H9 (cell line): Measurements from ENCODE around the gene PIH1D2. TPM values are rescaled to one million over a fixed set of nuclear protein-coding genes. Genes with fewer than 3 reads are reported as not detected.

Source experiments
- DNase-seq: peaks from one replicate; pipeline ENCODE4 v3.0.0-alpha.2; 2017
- H2AFZ ChIP-seq: one replicate; pipeline ENCODE4 v1.6.1; 2013; ENCODE audit warnings: mild to moderate bottlenecking, low read length, control low read depth, moderate library complexity
- H2AK5ac ChIP-seq: 2 replicates; pipeline ENCODE4 v1.6.1; 2013; ENCODE audit warnings: low read length, control low read depth, mixed read lengths; ENCODE audit not compliant: insufficient read length
- H2BK120ac ChIP-seq: one replicate; pipeline ENCODE4 v1.6.1; 2013; ENCODE audit warnings: low read depth, mild to moderate bottlenecking, low read length, control low read depth, inconsistent platforms; ENCODE audit not compliant: poor library complexity, severe bottlenecking
- H2BK12ac ChIP-seq: 2 replicates; pipeline ENCODE4 v1.6.1; 2013; ENCODE audit warnings: low read length, control low read depth, mixed read lengths, low read depth; ENCODE audit not compliant: insufficient read length
- H2BK15ac ChIP-seq: 2 replicates; pipeline ENCODE4 v1.6.1; 2013; ENCODE audit warnings: low read depth, low read length, control low read depth
- H2BK20ac ChIP-seq: one replicate; pipeline ENCODE4 v1.6.1; 2013; ENCODE audit warnings: low read depth, mild to moderate bottlenecking, low read length, control low read depth, inconsistent platforms; ENCODE audit not compliant: poor library complexity, severe bottlenecking
- H2BK5ac ChIP-seq: 2 replicates; pipeline ENCODE4 v1.6.1; 2013; ENCODE audit warnings: low read length, control low read depth, mixed read lengths; ENCODE audit not compliant: insufficient read length
- H3K14ac ChIP-seq: 2 replicates; pipeline ENCODE4 v1.6.1; 2013; ENCODE audit warnings: low read length, control low read depth; ENCODE audit not compliant: insufficient read depth
- H3K18ac ChIP-seq: 2 replicates; pipeline ENCODE4 v1.6.1; 2013; ENCODE audit warnings: low read depth, mild to moderate bottlenecking, mixed read lengths, low read length, control low read depth; ENCODE audit not compliant: insufficient read length
- H3K23ac ChIP-seq: 2 replicates; pipeline ENCODE4 v1.6.1; 2013; ENCODE audit warnings: low read length, control low read depth, mixed read lengths, low read depth; ENCODE audit not compliant: insufficient read length
- H3K23me2 ChIP-seq: 2 replicates; pipeline ENCODE4 v1.6.1; 2013; ENCODE audit warnings: low read depth, mild to moderate bottlenecking, mixed read lengths, low read length, control low read depth; ENCODE audit not compliant: insufficient read length, poor library complexity, severe bottlenecking
- H3K27ac ChIP-seq: 2 replicates; pipeline ENCODE4 v1.5.1; 2013; ENCODE audit warnings: low read length, control low read depth, mixed read lengths, low read depth; ENCODE audit not compliant: insufficient read length
- H3K27me3 ChIP-seq: 2 replicates; pipeline ENCODE4 v1.6.1; 2013; ENCODE audit warnings: low read length, control low read depth, inconsistent platforms; ENCODE audit not compliant: insufficient read depth
- H3K4ac ChIP-seq: 2 replicates; pipeline ENCODE4 v1.6.1; 2013; ENCODE audit warnings: low read depth, mild to moderate bottlenecking, control low read depth, inconsistent platforms, low read length, moderate library complexity
- H3K4me1 ChIP-seq: 2 replicates; pipeline ENCODE4 v1.6.1; 2013; ENCODE audit warnings: low read length, control low read depth, inconsistent platforms; ENCODE audit not compliant: insufficient read depth
- H3K4me2 ChIP-seq: 2 replicates; pipeline ENCODE4 v1.6.1; 2013; ENCODE audit warnings: low read length, control low read depth, mixed read lengths; ENCODE audit not compliant: insufficient read length, insufficient read depth
- H3K56ac ChIP-seq: 2 replicates; pipeline ENCODE4 v1.6.1; 2013; ENCODE audit warnings: low read depth, mild to moderate bottlenecking, mixed read lengths, low read length, control low read depth; ENCODE audit not compliant: insufficient read length
- H3K79me1 ChIP-seq: 2 replicates; pipeline ENCODE4 v1.6.1; 2013; ENCODE audit warnings: low read depth, mild to moderate bottlenecking, moderate library complexity, low read length, control low read depth, inconsistent platforms; ENCODE audit not compliant: insufficient read depth, poor library complexity, severe bottlenecking
- H3K79me2 ChIP-seq: 2 replicates; pipeline ENCODE4 v1.6.1; 2013; ENCODE audit warnings: low read length, control low read depth, inconsistent platforms; ENCODE audit not compliant: insufficient read depth
- H3K9ac ChIP-seq: 2 replicates; pipeline ENCODE4 v1.6.1; 2013; ENCODE audit warnings: low read length, control low read depth, mixed read lengths; ENCODE audit not compliant: insufficient read length; ENCODE audit errors: extremely low read depth
- H3K9me3 ChIP-seq: one replicate; pipeline ENCODE4 v1.6.1; 2013; ENCODE audit warnings: low read depth, low read length, inconsistent platforms; ENCODE audit not compliant: control insufficient read depth
- H3T11ph ChIP-seq: one replicate; pipeline ENCODE4 v1.6.1; 2013; ENCODE audit warnings: mild to moderate bottlenecking, low read length, control low read depth, inconsistent platforms
- H4K20me1 ChIP-seq: one replicate; pipeline ENCODE4 v1.6.1; 2013; ENCODE audit not compliant: control insufficient read depth, insufficient read length, insufficient read depth
- H4K5ac ChIP-seq: 2 replicates; pipeline ENCODE4 v1.6.1; 2013; ENCODE audit warnings: low read depth, mild to moderate bottlenecking, mixed read lengths, low read length, control low read depth; ENCODE audit not compliant: insufficient read length
- H4K8ac ChIP-seq: replicated peaks from 2 replicates; pipeline ENCODE4 v1.6.1; 2013; ENCODE audit warnings: low read length, control low read depth, mixed read lengths, low read depth; ENCODE audit not compliant: insufficient read length
- H4K91ac ChIP-seq: 2 replicates; pipeline ENCODE4 v1.6.1; 2013; ENCODE audit warnings: low read depth, mild to moderate bottlenecking, moderate library complexity, mixed read lengths, low read length, control low read depth; ENCODE audit not compliant: insufficient read length
- H3K27ac Mint-ChIP-seq, 3 experiments: 2 replicates in 2 of 3; 3 replicates in 1 of 3; pipeline ENCODE4 v1.8.0; 2020 to 2021; ENCODE audit warnings: mixed read lengths in 3 of 3, mild to moderate bottlenecking in 1 of 3, moderate library complexity in 1 of 3
- H3K27me3 Mint-ChIP-seq: 2 replicates; pipeline ENCODE4 v1.8.0; 2021; ENCODE audit warnings: low read depth, mild to moderate bottlenecking, moderate library complexity, mixed read lengths
- H3K36me3 Mint-ChIP-seq, 3 experiments: 2 replicates in 2 of 3; 3 replicates in 1 of 3; pipeline ENCODE4 v1.8.0; 2020 to 2021; ENCODE audit warnings: low read depth in 3 of 3, mixed read lengths in 3 of 3; ENCODE audit not compliant: insufficient read depth in 1 of 3
- H3K4me1 Mint-ChIP-seq, 2 experiments: 2 replicates each; pipeline ENCODE4 v1.8.0; 2020; ENCODE audit warnings: mixed read lengths in 2 of 2
- H3K4me3 Mint-ChIP-seq, 2 experiments: 2 replicates in 1 of 2; 3 replicates in 1 of 2; pipeline ENCODE4 v1.8.0; 2020 to 2021; ENCODE audit warnings: mild to moderate bottlenecking in 2 of 2, mixed read lengths in 2 of 2, moderate library complexity in 1 of 2
- H3K9me3 Mint-ChIP-seq, 2 experiments: 2 replicates in 1 of 2; 3 replicates in 1 of 2; pipeline ENCODE4 v1.8.0; 2020; ENCODE audit warnings: mild to moderate bottlenecking in 2 of 2, mixed read lengths in 2 of 2, moderate library complexity in 1 of 2
- WGBS: extraction: QIAGEN DNeasy Blood & Tissue Kit; methylation state at CpG from one replicate; pipeline ENCODE4 v1.1.7; 2013; ENCODE audit warnings: missing lambda C conversion rate, low lambda C conversion rate, mixed read lengths; ENCODE audit not compliant: insufficient read length; ENCODE audit errors: extremely low coverage; 5-methylcytosine and 5-hydroxymethylcytosine counted together
- total RNA-seq: library from RNA; stranded (reverse); gene quantifications from 2 replicates; pipeline ENCODE4 v1.2.1, GENCODE V29; 2021
- TF ChIP-seq, protein P1 (sequence below): fragments of 200-600 bp; sonication (generic); conservative IDR thresholded peaks from 3 replicates; pipeline ENCODE4 v1.8.0; 2021; ENCODE audit warnings: antibody characterized with exemption, mild to moderate bottlenecking

PIH1D2 gene
- total RNA-seq, 1 experiment from 2014 or later: 1.1 TPM

DNA sequence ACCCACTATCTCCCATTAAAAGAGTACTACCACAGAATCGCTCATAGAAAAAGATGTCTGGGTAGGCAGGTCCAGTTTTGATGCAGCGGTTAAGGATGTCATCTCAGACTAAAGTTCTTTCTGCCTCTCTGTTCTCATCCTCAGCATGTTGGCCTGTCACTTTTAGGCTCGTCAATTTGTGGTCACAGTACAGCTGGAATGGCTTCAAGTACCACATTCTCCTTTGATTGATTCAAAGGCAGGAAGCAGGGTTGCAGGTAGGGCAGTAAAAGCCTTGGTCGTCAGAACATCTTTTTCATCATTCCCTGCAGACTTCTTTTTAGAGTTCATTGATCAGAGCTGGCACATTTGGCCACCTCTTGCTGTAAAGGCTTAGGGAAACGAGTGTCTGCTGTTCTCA lies 41.6 kb upstream of the PIH1D2 start:
- no peak overlapping the region for H3K27ac Mint-ChIP-seq

More for the DNA sequence above, 41.6 kb upstream of the PIH1D2 start:
- DNase-seq: no peak
- Histone ChIP-seq H3K4me2 (no peak overlapping the region), H4K20me1 (no peaks in the 10 kb centered on the region), H2BK15ac (no peak overlapping the region), H3K23me2 (no peaks in the 10 kb centered on the region), H3K79me1 (no peaks in the 10 kb centered on the region), H3K56ac (no peak overlapping the region), H3K27ac (no peak overlapping the region), H3K79me2 (no peaks in the 10 kb centered on the region), H2BK5ac (no peak overlapping the region), H2BK120ac (no peak overlapping the region), H4K5ac (no peak overlapping the region), H3T11ph (no peak overlapping the region), H3K23ac (no peak overlapping the region), H2AFZ (no peak overlapping the region), H2BK20ac (no peak overlapping the region), H3K27me3 (no peaks in the 10 kb centered on the region), H3K4ac (no peak overlapping the region), H3K14ac (no peak overlapping the region), H2BK12ac (no peak overlapping the region), H3K4me1 (no peaks in the 10 kb centered on the region), H2AK5ac (no peak overlapping the region), H4K8ac (no peak overlapping the region), H3K18ac (no peak overlapping the region), H3K9ac (no peak overlapping the region), H4K91ac (no peak overlapping the region), H3K9me3 (no peaks in the 10 kb centered on the region)
- H3K4me3 Mint-ChIP-seq: no peak overlapping the region
- no peaks in the 10 kb centered on the region for H3K9me3 Mint-ChIP-seq
- no peaks in the 10 kb centered on the region for H3K36me3 Mint-ChIP-seq
- TF ChIP-seq, protein P1, sequence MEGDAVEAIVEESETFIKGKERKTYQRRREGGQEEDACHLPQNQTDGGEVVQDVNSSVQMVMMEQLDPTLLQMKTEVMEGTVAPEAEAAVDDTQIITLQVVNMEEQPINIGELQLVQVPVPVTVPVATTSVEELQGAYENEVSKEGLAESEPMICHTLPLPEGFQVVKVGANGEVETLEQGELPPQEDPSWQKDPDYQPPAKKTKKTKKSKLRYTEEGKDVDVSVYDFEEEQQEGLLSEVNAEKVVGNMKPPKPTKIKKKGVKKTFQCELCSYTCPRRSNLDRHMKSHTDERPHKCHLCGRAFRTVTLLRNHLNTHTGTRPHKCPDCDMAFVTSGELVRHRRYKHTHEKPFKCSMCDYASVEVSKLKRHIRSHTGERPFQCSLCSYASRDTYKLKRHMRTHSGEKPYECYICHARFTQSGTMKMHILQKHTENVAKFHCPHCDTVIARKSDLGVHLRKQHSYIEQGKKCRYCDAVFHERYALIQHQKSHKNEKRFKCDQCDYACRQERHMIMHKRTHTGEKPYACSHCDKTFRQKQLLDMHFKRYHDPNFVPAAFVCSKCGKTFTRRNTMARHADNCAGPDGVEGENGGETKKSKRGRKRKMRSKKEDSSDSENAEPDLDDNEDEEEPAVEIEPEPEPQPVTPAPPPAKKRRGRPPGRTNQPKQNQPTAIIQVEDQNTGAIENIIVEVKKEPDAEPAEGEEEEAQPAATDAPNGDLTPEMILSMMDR: no peak
- H3K27me3 Mint-ChIP-seq: peaks cover 1% of the 10 kb centered on the region; the same call in 1 of the 2 replicates
- no peaks in the 10 kb centered on the region for H3K4me1 Mint-ChIP-seq
- WGBS: no CpG with 5 or more reads among the region's 5 CpGs
